Globus pallidus (tissue), 1 donor: ENCODE measurements around the gene FRMPD4.

Experiments
- DNase-seq: peaks from one replicate; pipeline ENCODE4 v3.0.0-alpha.2; 2015; ENCODE audit warnings: low spot score

FRMPD4 gene

DNA sequence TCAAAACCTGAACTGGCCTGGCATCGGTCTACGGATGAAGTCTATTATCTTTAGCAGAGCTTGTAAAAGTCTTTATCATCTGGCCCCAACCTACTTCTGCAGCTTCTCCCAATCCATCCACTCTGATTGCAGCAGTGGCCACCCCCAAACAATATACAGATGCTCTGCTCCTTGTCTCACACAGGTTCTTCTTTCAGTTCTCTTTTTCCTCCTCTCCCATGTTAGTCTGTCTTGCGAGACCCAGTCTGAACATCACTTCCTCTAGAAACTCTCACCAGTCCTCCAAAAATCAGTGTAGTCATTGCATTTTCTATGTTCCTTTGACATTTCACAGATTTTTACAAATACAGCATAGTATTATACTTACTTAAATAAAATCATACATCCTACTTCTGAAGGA lies 163.0 kb downstream of the FRMPD4 start:
- DNase-seq = no peak

DNA sequence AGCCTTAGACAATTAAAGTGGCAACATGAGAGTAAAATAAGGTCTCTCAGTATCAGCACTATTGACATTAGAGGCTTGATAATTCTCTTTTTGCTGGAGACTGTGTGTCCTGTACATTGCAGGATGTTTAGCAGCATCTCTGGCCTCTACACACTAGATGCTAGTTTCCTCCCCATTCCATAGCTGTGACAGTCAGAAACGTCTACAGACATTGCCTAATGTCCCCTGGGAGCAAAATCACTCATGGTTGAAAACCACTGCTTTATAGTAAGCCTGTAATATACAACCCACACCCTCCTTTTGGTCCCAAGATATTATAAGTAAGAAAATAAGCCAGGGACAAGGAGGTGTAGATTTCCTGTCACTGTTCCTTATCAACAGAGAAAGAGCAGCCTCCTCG lies 166.0 kb downstream of the FRMPD4 start:
- DNase-seq = no peak

DNA sequence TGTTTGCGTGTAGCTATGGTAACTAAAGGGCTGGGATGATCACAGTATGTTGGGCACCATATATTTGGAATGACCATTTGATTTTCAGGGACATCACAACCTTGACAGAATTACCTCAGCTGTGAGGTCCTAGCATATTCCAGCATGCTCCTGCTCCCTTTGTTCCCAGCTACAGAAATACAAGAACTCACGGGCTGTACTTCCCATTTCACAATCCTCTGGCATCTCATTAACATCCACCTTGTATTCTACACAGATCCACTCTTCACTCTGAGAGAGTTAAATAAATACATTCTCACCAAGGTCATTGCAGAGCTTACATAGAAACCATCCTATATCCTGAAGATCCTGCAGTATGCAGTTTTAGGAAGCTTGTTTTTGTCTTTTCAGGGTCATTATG lies 169.7 kb downstream of the FRMPD4 start:
- DNase-seq = no peak

DNA sequence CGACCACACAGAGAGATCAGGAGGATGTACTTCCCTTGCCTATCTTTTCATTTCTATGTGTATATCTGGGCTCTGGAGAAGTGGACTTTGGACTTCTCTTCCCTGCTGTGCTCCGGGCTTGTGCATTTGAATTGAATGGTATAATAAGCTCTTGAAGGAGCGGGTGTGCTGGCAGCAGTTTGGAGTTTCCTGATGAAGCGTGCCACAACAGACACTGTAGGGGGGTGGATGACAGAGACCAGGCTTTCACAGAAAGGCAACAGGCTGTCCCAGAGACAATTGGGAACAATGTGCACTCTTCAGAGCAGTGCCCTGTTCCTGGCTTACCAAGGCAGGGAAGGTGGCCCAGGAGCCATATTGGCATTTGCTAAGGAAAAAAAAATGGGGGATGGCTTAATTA lies 170.1 kb downstream of the FRMPD4 start:
- DNase-seq = no peak

DNA sequence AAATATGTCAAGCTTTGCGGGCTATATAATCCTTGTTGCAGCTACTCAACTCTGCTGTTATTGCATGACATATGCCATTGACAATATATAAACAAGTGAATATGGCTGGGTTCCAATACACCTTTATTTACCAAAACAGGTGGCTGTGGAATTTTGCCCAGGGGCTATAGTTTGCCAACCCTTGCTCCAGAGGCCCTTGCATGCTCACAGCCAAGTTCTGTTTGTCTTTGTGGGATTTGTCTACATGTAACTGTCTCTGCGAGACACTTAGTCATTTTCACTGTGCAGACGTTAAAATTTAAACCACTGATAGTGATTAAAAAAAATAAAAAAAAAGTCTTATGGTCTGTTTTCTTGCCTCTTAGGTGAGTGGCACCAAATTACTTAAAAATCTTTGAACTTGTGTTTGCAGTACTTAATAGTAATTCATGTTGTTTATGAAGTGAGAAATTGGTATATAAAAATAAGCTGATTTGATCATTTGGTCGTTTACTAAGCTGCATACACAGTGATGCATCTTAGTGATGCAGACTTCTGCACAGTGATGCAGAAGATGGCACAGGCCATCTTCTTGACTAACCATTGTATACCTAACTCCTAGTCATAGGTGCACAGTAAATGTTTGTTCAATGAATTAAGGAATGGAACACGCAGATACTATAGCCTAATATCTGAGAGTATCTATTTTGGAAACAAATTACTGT lies 170.9 kb downstream of the FRMPD4 start:
- DNase-seq = no peak

DNA sequence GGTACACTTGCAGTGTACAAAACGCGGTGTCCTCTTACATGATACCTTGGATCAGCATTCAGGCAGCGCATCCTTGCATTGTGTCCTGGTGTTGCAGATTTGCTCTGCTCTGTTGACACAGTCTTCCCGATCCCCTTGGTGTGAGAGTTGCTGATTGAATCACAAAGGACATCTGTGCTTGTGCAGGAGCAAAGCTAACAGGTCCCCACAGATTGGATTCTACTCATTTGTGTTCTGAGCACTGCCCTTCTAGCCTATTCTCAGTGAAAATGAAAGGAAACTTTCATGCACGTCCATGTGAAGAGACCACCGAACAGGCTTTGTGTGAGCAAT lies 171.4 kb downstream of the FRMPD4 start:
- DNase-seq = no peak

DNA sequence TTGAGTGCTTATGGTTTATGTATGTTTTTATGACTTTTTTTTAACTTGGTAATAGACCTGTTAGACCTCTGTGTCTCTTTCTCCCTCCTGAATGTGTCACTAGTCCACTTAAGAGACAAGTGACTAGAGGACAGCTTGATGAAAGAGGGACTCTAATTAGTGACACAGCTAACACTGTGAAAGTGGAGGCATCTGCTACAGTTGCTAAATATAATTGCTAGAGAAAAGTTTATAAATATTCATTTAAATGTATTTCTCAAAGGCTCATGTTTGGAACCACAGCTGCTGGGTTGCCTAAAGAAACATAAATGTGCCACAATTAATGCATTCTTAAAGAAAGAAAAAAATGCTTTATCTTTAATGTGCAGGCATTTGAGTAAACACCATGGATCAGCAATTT lies 176.4 kb downstream of the FRMPD4 start:
- no peak for DNase-seq

DNA sequence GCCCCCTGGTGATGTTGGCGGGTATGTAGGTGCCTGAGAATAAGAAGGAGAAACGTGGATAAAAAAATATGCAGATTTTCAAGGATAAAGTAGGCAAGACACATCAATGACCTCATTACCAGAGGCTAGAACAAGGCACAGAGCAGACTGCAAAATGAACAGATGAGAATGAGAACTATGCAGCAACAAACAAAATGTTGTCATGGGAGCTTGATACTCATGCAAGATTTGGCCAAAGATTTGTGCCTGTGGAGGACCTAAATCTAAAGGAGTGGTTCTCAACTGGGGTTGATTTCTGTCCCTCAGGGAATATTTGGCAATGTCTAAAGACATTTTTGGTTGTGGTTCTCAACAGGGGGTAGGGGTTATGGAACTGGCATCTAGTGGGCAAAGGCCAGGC lies 177.3 kb downstream of the FRMPD4 start:
- DNase-seq = no peak

DNA sequence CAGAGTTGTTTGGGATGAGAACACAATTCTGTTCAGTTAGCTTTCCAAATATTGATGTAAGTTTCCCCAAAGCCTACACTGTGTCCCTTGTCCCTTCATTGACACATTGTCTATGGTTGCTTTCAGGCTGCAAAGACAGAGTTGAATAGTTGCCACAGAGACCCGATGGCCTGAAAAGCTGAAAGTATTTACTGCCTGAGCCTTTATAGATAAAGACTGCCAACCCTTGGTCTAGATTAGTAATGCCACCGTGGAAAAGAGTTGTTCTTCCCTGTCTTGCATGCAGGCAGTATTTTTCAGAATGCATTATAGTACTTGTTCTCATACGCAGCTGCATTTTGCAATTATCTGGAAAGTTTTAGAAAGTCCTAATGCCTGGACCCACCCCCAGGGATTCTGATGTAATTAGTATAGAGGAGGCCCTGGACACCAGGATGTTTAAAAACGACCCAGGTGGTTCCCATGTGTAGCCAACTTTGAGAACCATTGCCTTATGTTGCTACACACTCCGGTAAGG lies 180.8 kb downstream of the FRMPD4 start:
- DNase-seq = peak; percentile 24

DNA sequence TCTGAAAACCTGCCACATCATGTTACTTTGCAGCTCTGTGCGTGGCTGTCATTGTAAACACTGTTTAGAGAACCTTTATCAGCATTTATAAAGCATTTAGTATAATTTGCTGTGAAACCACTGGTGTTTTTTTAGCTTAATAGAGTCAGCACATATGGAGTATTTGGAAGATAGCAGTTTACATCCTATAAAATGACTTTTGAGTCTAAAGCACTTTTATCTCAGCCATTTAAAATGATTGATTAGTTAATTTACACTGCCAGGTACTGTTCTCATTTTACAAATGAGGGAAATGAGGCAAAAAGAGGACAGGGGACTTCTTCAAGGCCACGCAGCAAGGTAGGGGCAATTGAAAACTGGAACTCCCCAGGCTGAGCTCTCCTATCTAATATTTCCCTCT lies 181.7 kb downstream of the FRMPD4 start:
- no peak for DNase-seq

DNA sequence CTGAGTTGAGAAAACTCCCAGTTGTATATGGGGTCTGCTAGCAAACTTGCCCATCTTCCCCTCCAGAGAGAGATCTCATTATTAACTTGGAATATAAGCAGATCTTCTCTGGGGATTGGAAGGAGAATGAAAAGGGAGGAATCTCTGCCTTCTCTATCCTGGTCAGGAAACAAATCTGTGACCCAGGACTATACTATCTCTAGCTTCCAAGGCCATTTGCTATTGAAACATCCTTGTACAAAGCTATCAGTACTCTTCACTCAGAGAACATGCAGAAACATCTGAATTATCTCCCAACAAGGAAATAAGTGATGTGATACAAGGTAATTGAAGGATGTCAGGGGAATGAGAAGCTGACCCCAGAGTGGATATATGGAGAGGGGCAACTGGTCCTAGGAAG lies 183.8 kb downstream of the FRMPD4 start:
- DNase-seq = no peak

DNA sequence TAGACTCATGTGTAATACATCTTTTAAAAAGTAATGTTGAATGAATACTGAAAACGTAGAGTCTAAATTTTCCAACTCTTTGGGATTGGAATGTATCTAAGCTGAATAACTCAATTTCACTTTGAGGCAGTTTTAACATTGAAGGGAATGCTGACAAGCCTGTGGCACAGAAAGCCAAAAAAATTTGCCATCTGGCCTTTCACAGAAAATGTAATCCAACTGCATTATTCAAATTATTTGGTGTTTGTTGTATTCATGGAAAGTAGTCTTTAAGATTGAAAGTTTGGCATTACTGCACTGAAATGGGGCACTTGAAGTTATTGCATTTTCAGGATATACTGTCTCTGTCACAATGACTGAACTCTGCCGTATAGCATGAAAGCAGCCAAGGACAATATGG lies 186.9 kb downstream of the FRMPD4 start:
- no peak for DNase-seq

DNA sequence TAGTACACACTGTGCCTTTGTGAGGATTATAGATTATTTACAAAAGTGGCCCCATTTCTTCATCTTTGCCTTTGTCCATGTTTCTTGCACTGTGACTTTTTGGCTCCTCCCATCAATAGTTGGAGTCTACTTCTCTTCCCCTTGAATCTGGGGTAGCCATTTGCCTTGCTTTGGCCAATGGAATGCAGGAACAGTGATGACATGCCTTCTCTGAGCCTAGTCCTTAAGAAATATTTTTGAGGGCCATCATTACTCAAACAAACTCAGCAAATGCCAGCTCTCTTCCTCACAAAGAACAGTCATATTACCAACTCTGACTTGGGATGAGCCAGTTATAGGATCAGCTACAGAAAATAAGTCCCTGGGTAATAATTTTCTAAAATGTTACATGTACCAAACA lies 189.6 kb downstream of the FRMPD4 start:
- DNase-seq = no peak

DNA sequence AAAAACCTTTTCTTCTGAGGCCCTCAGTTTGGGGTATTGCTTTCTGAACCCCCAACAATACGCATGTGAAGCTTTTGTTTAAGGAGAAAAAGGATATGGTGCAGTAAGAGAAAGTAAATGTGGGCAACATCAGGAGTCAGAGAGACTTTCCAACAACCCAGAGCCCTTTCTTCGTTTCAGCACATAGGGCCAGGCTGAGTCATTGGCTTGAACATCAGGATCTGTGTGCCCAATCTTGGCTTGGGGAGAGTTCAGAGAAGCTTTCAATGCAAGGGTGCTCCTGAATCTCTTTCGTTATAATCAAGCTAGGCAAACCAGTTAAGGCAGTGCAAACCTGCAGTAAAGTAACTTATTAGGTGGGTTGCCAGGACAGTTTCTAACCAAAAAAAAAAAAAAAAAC lies 191.2 kb downstream of the FRMPD4 start:
- no peak for DNase-seq

DNA sequence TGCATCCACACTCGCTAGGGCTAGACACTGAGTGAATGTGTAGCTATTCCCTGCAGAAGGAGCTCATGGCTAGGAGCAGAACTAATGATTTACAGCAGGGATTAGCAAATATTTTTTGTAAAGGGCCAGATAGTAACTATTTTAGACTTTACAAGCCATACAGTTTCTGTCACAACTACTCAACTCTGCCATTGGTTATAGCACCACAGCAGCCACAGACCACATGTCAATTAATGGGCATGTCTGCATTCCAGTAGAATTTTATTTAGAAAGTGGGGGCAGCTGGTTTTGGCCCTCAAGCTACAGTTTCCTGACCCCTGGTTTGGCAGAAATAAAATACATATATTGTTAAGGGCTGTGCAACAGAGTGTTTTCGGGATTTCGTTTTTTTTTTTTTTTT lies 192.6 kb downstream of the FRMPD4 start:
- DNase-seq = no peak

DNA sequence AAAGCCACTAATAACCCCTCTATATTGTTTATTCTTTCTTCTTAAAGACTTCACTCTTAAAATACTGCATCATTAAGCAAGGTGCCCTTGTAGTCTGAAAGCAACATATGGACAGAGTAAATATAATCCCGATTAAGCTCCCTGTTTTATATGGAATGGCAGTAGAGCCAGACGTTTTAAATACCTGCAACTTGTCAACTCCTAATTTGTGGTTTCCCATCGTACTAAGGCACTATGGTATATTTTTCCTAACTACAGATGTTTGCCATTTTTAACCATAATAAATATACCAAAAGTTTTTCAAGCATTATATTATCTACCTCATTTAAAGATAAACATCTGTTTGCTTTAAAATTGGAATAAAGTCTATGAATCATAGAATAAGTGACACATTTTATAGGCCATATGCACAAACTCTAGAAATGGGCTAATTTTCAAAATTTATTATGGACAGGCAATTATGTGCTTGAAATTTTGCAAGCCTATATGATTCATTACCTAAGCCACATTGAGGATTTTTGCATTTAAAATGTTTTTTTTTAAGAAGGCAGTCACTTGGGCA lies 194.6 kb downstream of the FRMPD4 start:
- DNase-seq = no peak

DNA sequence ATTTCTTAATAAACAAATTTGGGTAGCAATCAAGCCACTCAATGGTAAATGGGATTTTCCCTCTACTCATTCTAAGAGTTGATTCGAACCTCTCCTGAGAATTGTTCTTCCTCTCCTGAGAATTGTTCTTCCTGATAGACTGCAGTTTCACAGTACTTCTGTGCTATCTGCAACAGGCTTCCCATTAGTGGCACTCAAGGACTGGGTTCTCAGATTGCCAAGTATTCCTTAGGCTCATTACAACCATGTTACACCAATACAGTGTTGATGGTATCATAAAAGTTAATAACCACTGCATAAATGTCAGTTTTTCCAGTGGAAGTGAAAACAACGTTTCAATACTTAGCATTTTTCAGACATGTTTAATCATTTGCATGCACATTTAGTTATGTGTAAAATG lies 201.6 kb downstream of the FRMPD4 start:
- no peak for DNase-seq

DNA sequence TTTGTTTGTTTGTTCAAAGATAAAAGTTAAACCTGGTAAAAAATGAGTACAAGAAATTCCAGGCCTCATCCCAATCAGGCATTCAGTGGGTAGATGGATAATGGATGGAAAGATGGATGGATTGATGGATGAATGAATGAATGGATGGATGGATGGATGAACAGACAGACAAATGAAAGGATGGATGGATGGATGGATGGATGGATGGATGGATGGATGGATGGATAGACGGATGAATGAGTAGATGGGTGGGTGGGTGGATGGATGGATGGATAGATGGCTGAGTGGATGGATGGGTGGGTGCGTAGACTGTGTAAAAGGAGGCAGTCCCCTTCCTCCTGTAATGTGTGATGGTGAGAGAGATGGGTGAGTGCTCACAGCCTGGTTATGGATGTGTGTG lies 206.7 kb downstream of the FRMPD4 start:
- no peak for DNase-seq

DNA sequence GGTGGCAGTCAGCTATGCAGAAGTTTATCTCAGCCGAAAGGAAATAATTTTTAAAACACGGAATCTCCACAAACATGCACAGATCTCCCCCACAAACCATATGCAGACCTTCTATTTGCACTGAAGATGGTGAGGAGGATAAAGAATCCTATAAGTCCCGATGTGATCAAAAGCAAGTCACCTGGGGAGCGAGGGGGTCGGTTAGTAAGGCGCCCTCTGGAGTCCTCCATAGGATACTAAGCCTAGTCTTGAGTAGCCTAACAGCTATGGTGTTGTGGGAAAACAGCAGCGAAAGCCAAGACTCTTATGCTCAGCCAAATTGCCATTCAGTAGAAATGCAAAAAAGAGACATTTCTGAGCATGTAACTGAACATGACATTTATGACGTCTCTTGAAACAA lies 210.9 kb downstream of the FRMPD4 start:
- no peak for DNase-seq

DNA sequence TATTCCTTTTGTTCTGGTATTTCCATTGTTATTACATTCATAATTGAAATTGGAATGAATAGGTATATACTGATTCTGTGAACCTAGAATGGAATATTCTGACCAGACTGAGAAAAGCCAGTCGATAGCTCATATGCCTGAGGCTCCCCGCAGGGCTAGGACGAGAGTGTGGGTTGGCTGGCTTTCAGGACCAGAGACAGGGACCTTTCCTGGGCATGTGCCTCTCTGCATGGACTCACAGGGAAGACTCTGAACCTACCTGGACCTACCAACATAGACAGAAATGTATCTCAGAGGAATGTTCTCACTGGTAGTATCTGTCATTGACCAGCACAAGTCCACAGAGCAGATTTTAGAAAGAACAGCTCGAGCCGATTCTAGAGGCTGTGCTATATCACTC lies 214.6 kb downstream of the FRMPD4 start:
- DNase-seq = no peak

DNA sequence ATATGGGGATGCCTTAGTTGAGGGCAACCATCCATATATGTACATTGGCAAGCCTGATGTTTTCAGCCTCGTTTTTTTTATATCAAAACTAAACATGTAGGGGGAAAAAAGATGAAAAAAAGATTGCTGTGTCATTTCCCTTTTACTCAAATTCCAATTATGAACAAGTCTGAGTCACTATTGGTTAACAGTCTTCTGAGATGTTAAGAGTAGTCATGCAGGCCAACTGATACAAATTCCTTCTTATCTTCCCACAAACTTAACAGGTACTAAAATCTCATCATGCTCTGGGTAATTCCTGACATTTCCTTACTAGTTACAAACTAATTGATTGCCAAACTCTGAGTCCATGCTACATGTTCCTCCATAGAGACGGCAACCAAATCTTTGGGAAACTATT lies 222.1 kb downstream of the FRMPD4 start:
- no peak for DNase-seq

DNA sequence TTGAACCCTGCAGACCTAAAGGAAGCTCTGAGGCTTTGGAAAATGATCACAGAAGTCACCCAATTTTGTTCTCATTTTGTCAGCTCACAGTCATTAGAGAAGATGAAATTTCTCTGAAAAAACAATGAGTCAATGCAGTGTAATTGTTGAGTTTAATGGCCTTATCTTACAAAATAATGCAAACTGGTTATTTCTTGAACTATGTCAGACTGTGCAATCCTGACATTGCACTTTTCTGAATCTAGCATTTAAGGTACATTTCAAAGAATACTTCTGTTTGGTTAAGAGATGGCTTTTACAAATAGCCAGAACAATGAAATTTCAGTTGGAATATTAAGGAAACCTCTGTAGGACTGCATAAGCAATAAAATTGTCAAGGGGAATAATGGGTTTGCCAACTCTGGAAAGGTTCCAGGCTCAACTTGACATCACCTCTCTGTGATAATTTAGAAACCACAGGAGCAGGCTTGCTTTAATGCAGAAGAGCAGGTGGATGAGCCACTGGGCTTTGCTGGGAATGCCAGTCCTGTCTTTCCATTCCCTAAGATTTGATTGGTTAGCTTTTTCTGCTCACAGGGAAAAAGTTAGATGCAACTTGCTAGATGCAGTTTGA lies 222.8 kb downstream of the FRMPD4 start:
- DNase-seq = no peak

DNA sequence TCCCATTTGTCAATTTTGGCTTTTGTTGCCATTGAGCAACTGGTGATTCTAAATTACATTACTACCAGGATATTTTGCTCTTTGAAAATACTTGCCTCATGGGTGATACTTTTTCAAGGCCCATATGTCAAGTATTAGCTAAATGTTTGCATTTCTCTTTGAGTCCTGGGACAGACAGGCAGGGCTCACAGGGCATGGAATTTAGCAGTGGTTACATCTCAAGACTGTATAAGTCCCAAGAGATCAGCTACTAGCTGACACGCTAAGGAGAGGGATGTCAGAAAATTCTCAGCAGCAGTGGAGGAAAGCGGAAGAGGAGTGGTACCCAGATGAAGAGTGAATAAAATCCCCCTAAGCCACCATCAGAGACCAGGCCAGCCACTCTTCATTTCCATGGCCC lies 224.9 kb downstream of the FRMPD4 start:
- DNase-seq = no peak

DNA sequence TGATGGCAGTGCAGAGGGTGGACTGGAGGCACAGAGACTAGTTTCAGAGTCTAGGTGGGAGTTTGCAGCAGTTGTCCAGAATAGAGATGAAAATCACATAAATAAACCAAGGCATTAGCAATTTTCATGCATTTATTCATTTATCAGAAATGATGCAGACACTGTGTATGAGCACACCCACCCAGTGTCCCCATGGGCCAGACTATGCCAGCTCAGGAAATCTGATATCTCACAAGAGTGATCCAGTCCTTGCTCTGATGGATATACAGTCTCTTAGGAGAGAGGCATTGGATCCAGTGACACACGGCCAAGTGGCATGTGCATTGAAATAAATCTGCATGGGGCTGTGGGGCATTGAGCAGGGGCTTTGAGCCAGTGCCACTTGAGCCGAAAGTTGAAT lies 228.2 kb downstream of the FRMPD4 start:
- no peak for DNase-seq
